Measurements from ENCODE around the gene HNRNPA2B1. TPM values are rescaled to one million over a fixed set of nuclear protein-coding genes. Genes with fewer than 3 reads are reported as not detected.
"Not testable (repeated sequence)": the region's sequence is repeated elsewhere in the genome, so short reads cannot be mapped to it uniquely, and the experiment has no call there.

Gene HNRNPA2B1
- polyA plus RNA-seq, 1 of the 3 experiments (the other 2 are of a cell fraction): 483 TPM

DNA sequence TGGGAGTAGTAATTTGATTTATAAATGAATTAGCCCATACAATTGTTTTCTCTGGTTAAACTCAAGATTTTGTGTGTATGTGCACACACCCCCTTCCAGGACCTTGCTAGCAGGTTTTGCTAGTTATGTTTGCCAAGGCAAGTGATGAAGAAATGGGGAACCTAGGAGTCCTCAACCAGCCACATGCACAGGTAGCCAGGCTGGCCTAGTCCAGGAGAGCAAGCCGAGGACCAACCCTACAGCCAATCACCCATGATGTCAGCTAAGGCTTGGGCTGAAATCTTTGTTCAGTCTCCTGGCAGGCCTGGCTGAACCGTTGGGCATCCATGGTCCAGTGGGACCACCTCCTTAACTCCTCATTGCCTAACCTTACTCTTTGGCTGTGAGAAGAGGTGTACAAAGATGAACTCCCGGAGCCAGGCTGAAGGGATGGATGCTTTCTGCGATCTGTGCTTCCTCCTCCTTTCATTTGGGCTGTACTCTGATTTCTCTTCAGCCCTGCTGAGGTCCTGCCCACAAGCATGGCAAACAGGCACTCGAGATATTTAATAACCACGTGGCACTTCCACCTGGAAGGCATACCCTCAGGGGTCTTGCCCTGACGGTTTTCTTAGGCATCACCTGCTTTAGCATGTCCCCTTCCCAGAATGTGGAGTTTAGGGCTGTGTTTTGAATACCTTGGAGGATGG, 22.1 kb downstream of the HNRNPA2B1 start:
- H3K4me1 ChIP-seq (ENCODE audit: control insufficient read depth in 1 of 2, insufficient read depth in 2 of 2, low read depth in 1 of 2, low read length in 1 of 2): no peaks in the 10 kb centered on the region; a peak in 1 of 4 replicates
- no peaks in the 10 kb centered on the region for H3K9me2 ChIP-seq
- H2AFZ ChIP-seq (ENCODE audit: low read depth): no peak overlapping the region
- no peak overlapping the region for H3K4me2 ChIP-seq
- ChIA-PET CTCF (interaction anchor here (1.0 to 2.5 kb wide), 2 partner anchors 10 to 88 kb away, joined by 3 to 7 read pairs; no protein-coding TSS in a partner anchor), POLR2A (no interaction called here)
- 0 out of 2 replicates have a peak, but pooled peaks cover 2% of the 10 kb centered on the region for H4K20me1 ChIP-seq (ENCODE audit: insufficient read depth)
- no peak overlapping the region for H3K9ac ChIP-seq
- WGBS (ENCODE audit: low lambda C conversion rate): 84% methylated on average over 7 of the region's 7 CpGs
- DNase-seq: no peak
- no peaks in the 10 kb centered on the region for H3K9me3 ChIP-seq
- no peaks in the 10 kb centered on the region for H3K27me3 ChIP-seq (ENCODE audit: insufficient read depth)
- H3F3A ChIP-seq (replicated peaks; ENCODE audit: insufficient read depth): peaks cover 42% of the 10 kb centered on the region
- peaks cover 7% of the 10 kb centered on the region; the same call in 1 of the 2 replicates for H3K79me2 ChIP-seq (ENCODE audit: insufficient read depth)
- TF ChIP-seq, protein P1, sequence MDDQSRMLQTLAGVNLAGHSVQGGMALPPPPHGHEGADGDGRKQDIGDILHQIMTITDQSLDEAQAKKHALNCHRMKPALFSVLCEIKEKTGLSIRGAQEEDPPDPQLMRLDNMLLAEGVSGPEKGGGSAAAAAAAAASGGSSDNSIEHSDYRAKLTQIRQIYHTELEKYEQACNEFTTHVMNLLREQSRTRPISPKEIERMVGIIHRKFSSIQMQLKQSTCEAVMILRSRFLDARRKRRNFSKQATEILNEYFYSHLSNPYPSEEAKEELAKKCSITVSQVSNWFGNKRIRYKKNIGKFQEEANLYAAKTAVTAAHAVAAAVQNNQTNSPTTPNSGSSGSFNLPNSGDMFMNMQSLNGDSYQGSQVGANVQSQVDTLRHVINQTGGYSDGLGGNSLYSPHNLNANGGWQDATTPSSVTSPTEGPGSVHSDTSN (IDR thresholded peaks at IDR 0.05): no peak
- TF ChIP-seq FOSL2 (IDR thresholded peaks at IDR 0.05; ENCODE audit: borderline replicate concordance, low read depth): no peak
- TF ChIP-seq, protein P2, sequence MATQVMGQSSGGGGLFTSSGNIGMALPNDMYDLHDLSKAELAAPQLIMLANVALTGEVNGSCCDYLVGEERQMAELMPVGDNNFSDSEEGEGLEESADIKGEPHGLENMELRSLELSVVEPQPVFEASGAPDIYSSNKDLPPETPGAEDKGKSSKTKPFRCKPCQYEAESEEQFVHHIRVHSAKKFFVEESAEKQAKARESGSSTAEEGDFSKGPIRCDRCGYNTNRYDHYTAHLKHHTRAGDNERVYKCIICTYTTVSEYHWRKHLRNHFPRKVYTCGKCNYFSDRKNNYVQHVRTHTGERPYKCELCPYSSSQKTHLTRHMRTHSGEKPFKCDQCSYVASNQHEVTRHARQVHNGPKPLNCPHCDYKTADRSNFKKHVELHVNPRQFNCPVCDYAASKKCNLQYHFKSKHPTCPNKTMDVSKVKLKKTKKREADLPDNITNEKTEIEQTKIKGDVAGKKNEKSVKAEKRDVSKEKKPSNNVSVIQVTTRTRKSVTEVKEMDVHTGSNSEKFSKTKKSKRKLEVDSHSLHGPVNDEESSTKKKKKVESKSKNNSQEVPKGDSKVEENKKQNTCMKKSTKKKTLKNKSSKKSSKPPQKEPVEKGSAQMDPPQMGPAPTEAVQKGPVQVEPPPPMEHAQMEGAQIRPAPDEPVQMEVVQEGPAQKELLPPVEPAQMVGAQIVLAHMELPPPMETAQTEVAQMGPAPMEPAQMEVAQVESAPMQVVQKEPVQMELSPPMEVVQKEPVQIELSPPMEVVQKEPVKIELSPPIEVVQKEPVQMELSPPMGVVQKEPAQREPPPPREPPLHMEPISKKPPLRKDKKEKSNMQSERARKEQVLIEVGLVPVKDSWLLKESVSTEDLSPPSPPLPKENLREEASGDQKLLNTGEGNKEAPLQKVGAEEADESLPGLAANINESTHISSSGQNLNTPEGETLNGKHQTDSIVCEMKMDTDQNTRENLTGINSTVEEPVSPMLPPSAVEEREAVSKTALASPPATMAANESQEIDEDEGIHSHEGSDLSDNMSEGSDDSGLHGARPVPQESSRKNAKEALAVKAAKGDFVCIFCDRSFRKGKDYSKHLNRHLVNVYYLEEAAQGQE (IDR thresholded peaks at IDR 0.05; ENCODE audit: low read depth, low read length): no peak
- H3K27ac ChIP-seq (ENCODE audit: low read depth in 2 of 2, low read length in 1 of 2): no peak overlapping the region
- no peak overlapping the region for H3K4me3 ChIP-seq (ENCODE audit: low read depth in 2 of 2, low read length in 1 of 2)
- no peaks in the 10 kb centered on the region for H3K36me3 ChIP-seq (replicated peaks in 1 of 2; ENCODE audit: control insufficient read depth in 1 of 2, insufficient read depth in 2 of 2, low read length in 1 of 2)

- H3K9me3 ChIP-seq; H4K20me1 ChIP-seq (ENCODE audit: insufficient read depth); H3K36me3 ChIP-seq (replicated peaks in 1 of 2; ENCODE audit: control insufficient read depth in 1 of 2, insufficient read depth in 2 of 2, low read length in 1 of 2); H2AFZ ChIP-seq (ENCODE audit: low read depth); POLR2A ChIA-PET; H3K4me3 ChIP-seq (ENCODE audit: low read depth in 2 of 2, low read length in 1 of 2); H3K9me2 ChIP-seq; H3K27ac ChIP-seq (ENCODE audit: low read depth in 2 of 2, low read length in 1 of 2); H3K27me3 ChIP-seq (ENCODE audit: insufficient read depth); CTCF ChIA-PET; H3K4me1 ChIP-seq (ENCODE audit: control insufficient read depth in 1 of 2, insufficient read depth in 2 of 2, low read depth in 1 of 2, low read length in 1 of 2); H3K4me2 ChIP-seq; H3K9ac ChIP-seq; H3K79me2 ChIP-seq (ENCODE audit: insufficient read depth); DNase-seq: not testable (repeated sequence)
- H3F3A ChIP-seq (replicated peaks; ENCODE audit: insufficient read depth): peaks cover 31% of the 10 kb centered on the region
- WGBS (ENCODE audit: low lambda C conversion rate): 94% methylated on average over 17 of the region's 20 CpGs
Measured at GRCh38 chr7:26177269-26177668, 23.3 kb downstream of the HNRNPA2B1 start.

- H3K36me3 ChIP-seq (replicated peaks in 1 of 2; ENCODE audit: control insufficient read depth in 1 of 2, insufficient read depth in 2 of 2, low read length in 1 of 2); H3K79me2 ChIP-seq (ENCODE audit: insufficient read depth); H3K9ac ChIP-seq; CTCF ChIA-PET; DNase-seq; H3K9me2 ChIP-seq; H3K27me3 ChIP-seq (ENCODE audit: insufficient read depth); POLR2A ChIA-PET; H2AFZ ChIP-seq (ENCODE audit: low read depth); H3K4me2 ChIP-seq; H4K20me1 ChIP-seq (ENCODE audit: insufficient read depth); H3K4me1 ChIP-seq (ENCODE audit: control insufficient read depth in 1 of 2, insufficient read depth in 2 of 2, low read depth in 1 of 2, low read length in 1 of 2); H3K27ac ChIP-seq (ENCODE audit: low read depth in 2 of 2, low read length in 1 of 2); H3K4me3 ChIP-seq (ENCODE audit: low read depth in 2 of 2, low read length in 1 of 2); H3K9me3 ChIP-seq: not testable (repeated sequence)
- WGBS (ENCODE audit: low lambda C conversion rate): no CpG with 5 or more reads among the region's 26 CpGs
- H3F3A ChIP-seq (replicated peaks; ENCODE audit: insufficient read depth): peaks cover 25% of the 10 kb centered on the region
Measured at GRCh38 chr7:26176696-26177095, 23.9 kb downstream of the HNRNPA2B1 start.

- H3K9ac ChIP-seq; H3K9me2 ChIP-seq; H3K4me2 ChIP-seq; H3K27me3 ChIP-seq (ENCODE audit: insufficient read depth); H3K27ac ChIP-seq (ENCODE audit: low read depth in 2 of 2, low read length in 1 of 2); CTCF ChIA-PET; H3K4me1 ChIP-seq (ENCODE audit: control insufficient read depth in 1 of 2, insufficient read depth in 2 of 2, low read depth in 1 of 2, low read length in 1 of 2); DNase-seq; H4K20me1 ChIP-seq (ENCODE audit: insufficient read depth); H3K79me2 ChIP-seq (ENCODE audit: insufficient read depth); H3K4me3 ChIP-seq (ENCODE audit: low read depth in 2 of 2, low read length in 1 of 2); H3K36me3 ChIP-seq (replicated peaks in 1 of 2; ENCODE audit: control insufficient read depth in 1 of 2, insufficient read depth in 2 of 2, low read length in 1 of 2); POLR2A ChIA-PET; H3K9me3 ChIP-seq; H2AFZ ChIP-seq (ENCODE audit: low read depth): not testable (repeated sequence)
- WGBS (ENCODE audit: low lambda C conversion rate): 89% methylated on average over 2 of the region's 4 CpGs
- H3F3A ChIP-seq (replicated peaks; ENCODE audit: insufficient read depth): peaks cover 17% of the 10 kb centered on the region
Measured at GRCh38 chr7:26175903-26176302, 24.6 kb downstream of the HNRNPA2B1 start.
